ENCODE measurements around the gene CASTOR1.

CASTOR1 gene

DNA sequence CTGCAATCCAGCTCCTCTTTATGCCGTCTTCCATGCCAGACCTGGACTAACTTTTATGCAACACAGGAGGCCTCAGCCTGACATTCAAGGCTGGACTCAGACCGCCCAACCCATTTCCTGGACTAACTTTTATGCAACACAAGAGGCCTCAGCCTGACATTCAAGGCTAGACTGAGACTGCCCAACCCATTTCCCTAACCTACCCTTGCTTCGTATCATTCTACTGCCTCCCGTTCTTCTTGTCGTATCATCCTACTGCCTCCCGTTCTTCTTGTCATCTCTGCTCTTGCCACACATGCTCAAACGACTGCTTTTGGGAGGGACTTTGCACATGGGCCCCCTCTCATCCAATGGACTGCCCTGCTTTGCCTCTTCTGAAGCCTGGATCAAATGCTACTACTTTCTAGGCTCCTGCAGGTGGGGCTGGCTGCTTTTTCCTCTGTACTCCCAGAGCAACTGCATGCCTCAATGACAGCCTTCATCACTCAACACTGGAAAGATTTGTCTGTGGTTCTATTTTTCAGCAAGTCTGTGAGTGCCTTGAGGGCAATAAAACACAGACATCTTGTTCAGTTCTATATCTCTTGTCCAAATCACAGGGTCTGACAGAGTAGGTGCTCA is 29.6 kb upstream of the CASTOR1 start:
- H3K9me3 ChIP-seq (ENCODE audit: control insufficient read depth, insufficient read depth, low read length), result no peaks in the 10 kb centered on the region
- no peak overlapping the region for H3K4me3 ChIP-seq (ENCODE audit: low read depth, low read length)
- H3K27ac ChIP-seq (ENCODE audit: low read depth, low read length), result no peak overlapping the region
- H3K27me3 ChIP-seq (ENCODE audit: control insufficient read depth, insufficient read depth, low read length), result no peaks in the 10 kb centered on the region
- no peaks in the 10 kb centered on the region for H3K36me3 ChIP-seq (ENCODE audit: control insufficient read depth, insufficient read depth, low read length)
- 0 out of 2 replicates have a peak, but pooled peaks cover 4% of the 10 kb centered on the region for H3K4me1 ChIP-seq (ENCODE audit: control insufficient read depth, insufficient read depth, low read length)
- no peak overlapping the region for H3K9ac ChIP-seq (ENCODE audit: low read depth, low read length)

- Histone ChIP-seq H3K4me3 (ENCODE audit: low read depth, low read length) (no peak overlapping the region), H3K27ac (ENCODE audit: low read depth, low read length) (no peak overlapping the region), H3K9ac (ENCODE audit: low read depth, low read length) (no peak overlapping the region), H3K27me3 (ENCODE audit: control insufficient read depth, insufficient read depth, low read length) (no peaks in the 10 kb centered on the region), H3K36me3 (ENCODE audit: control insufficient read depth, insufficient read depth, low read length) (no peaks in the 10 kb centered on the region), H3K4me1 (ENCODE audit: control insufficient read depth, insufficient read depth, low read length) (0 out of 2 replicates have a peak, but pooled peaks cover 4% of the 10 kb centered on the region), H3K9me3 (ENCODE audit: control insufficient read depth, insufficient read depth, low read length) (no peaks in the 10 kb centered on the region)
Observed at GRCh38 chr22:30317778-30318177, 28.5 kb upstream of the CASTOR1 start.

- Histone ChIP-seq H3K27me3 (ENCODE audit: control insufficient read depth, insufficient read depth, low read length) (no peaks in the 10 kb centered on the region), H3K9me3 (ENCODE audit: control insufficient read depth, insufficient read depth, low read length) (no peaks in the 10 kb centered on the region), H3K36me3 (ENCODE audit: control insufficient read depth, insufficient read depth, low read length) (no peaks in the 10 kb centered on the region), H3K27ac (ENCODE audit: low read depth, low read length) (no peak overlapping the region), H3K4me3 (ENCODE audit: low read depth, low read length) (no peak overlapping the region), H3K9ac (ENCODE audit: low read depth, low read length) (no peak overlapping the region), H3K4me1 (ENCODE audit: control insufficient read depth, insufficient read depth, low read length) (peaks cover 6% of the 10 kb centered on the region)
Observed at GRCh38 chr22:30315962-30316576, 26.8 kb upstream of the CASTOR1 start.

- Histone ChIP-seq H3K27me3 (ENCODE audit: control insufficient read depth, insufficient read depth, low read length) (no peaks in the 10 kb centered on the region), H3K36me3 (ENCODE audit: control insufficient read depth, insufficient read depth, low read length) (no peaks in the 10 kb centered on the region), H3K4me1 (ENCODE audit: control insufficient read depth, insufficient read depth, low read length) (peaks cover 12% of the 10 kb centered on the region), H3K9ac (ENCODE audit: low read depth, low read length) (no peak overlapping the region), H3K9me3 (ENCODE audit: control insufficient read depth, insufficient read depth, low read length) (no peaks in the 10 kb centered on the region), H3K4me3 (ENCODE audit: low read depth, low read length) (no peak overlapping the region), H3K27ac (ENCODE audit: low read depth, low read length) (no peak overlapping the region)
Observed at GRCh38 chr22:30314915-30315314, 25.6 kb upstream of the CASTOR1 start.

DNA sequence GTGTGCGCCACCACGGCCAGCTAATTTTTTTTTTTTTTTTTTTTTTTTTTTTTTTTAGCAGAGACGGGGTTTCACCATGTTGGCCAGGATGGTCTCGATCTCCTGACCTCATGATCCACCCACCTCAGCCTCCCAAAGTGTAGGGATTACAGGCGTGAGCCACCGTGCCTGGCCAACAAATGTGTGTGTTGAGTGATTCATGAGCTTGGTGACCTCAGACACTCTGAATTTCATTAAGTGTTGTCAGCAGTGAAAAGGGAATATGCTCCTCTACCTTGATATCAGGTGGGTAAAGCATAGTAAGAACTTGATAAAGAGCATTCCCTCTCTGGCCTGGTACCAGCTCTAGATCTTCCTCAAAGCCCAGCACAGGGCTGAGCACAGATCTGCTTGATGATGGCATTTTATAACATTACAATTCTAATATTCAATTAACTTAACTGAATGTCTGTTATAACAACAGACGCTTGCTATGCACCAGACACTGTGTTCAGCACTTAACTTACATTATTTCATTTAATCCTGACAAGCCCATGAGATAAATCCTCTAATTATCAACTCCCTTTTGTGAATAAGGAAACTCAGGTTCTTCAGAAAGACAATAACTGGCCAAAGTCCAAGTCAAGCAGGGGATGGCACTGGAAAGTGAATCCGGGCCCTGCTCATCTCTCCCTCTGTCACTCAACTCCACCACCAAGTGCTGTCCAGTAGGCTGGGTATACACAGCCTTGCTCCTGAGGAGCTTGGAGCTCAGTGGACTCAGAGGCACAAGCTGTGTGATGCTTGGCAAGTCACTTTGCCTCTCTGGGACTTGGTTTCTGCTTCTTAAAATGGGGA is 24.4 kb upstream of the CASTOR1 start:
- Histone ChIP-seq H3K9me3 (ENCODE audit: control insufficient read depth, insufficient read depth, low read length) (no peaks in the 10 kb centered on the region), H3K27ac (ENCODE audit: low read depth, low read length) (no peak overlapping the region), H3K4me1 (ENCODE audit: control insufficient read depth, insufficient read depth, low read length) (peaks cover 12% of the 10 kb centered on the region), H3K27me3 (ENCODE audit: control insufficient read depth, insufficient read depth, low read length) (no peaks in the 10 kb centered on the region), H3K4me3 (ENCODE audit: low read depth, low read length) (no peak overlapping the region), H3K9ac (ENCODE audit: low read depth, low read length) (no peak overlapping the region), H3K36me3 (ENCODE audit: control insufficient read depth, insufficient read depth, low read length) (no peaks in the 10 kb centered on the region)

GRCh38 chr22:30312053-30312452 is 22.7 kb upstream of the CASTOR1 start:
- Histone ChIP-seq H3K9ac (ENCODE audit: low read depth, low read length) (no peak overlapping the region), H3K27me3 (ENCODE audit: control insufficient read depth, insufficient read depth, low read length) (no peaks in the 10 kb centered on the region), H3K9me3 (ENCODE audit: control insufficient read depth, insufficient read depth, low read length) (no peaks in the 10 kb centered on the region), H3K27ac (ENCODE audit: low read depth, low read length) (no peak overlapping the region), H3K36me3 (ENCODE audit: control insufficient read depth, insufficient read depth, low read length) (no peaks in the 10 kb centered on the region), H3K4me1 (ENCODE audit: control insufficient read depth, insufficient read depth, low read length) (peaks cover 12% of the 10 kb centered on the region), H3K4me3 (ENCODE audit: low read depth, low read length) (no peak overlapping the region)

- H3K4me1 ChIP-seq (ENCODE audit: control insufficient read depth, insufficient read depth, low read length), result peaks cover 12% of the 10 kb centered on the region
- H3K4me3 ChIP-seq (ENCODE audit: low read depth, low read length), result no peak overlapping the region
- no peaks in the 10 kb centered on the region for H3K27me3 ChIP-seq (ENCODE audit: control insufficient read depth, insufficient read depth, low read length)
- H3K9me3 ChIP-seq (ENCODE audit: control insufficient read depth, insufficient read depth, low read length), result no peaks in the 10 kb centered on the region
- H3K9ac ChIP-seq (ENCODE audit: low read depth, low read length), result no peak overlapping the region
- H3K36me3 ChIP-seq (ENCODE audit: control insufficient read depth, insufficient read depth, low read length), result no peaks in the 10 kb centered on the region
- H3K27ac ChIP-seq (ENCODE audit: low read depth, low read length), result no peak overlapping the region
Observed at GRCh38 chr22:30310881-30311771, 21.8 kb upstream of the CASTOR1 start.

DNA sequence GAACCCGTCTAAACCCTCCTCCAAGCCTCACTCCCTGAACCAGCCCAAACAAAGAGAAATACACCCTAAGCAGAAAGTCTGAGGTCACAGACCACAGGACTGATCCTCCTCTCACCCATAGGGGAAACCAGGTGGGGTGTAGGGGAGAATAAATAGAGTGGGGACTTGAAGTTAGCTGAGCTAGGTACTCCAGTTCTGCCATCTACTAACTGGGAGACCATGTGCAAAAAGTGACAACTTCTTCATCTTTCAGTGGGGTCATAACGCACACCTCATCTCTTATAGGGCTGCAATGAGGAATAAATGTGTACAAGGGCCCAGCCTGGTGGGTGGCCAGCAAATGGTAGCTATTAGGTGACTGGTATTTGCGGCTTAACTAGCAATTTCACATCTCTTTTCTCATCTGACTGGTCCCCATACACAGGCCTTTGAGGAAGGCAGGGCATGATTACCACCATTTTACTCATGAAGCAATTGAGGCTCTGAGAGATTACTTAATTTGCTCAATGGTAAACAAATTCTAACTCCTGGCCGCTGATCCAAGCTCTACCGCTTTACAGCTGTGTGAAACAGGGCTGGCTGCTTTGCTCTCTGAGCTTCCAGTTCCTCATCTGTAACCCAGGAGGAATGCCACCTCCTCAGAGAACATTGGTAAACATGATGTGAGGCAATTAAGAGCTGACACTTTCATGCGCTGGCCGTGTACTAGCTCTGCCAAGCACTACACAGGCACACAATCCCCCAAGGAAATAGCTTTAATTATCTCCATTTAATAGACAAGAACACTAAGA is 20.8 kb upstream of the CASTOR1 start:
- Histone ChIP-seq H3K9me3 (ENCODE audit: control insufficient read depth, insufficient read depth, low read length) (no peaks in the 10 kb centered on the region), H3K27me3 (ENCODE audit: control insufficient read depth, insufficient read depth, low read length) (no peaks in the 10 kb centered on the region), H3K4me1 (ENCODE audit: control insufficient read depth, insufficient read depth, low read length) (peaks cover 16% of the 10 kb centered on the region), H3K4me3 (ENCODE audit: low read depth, low read length) (no peak overlapping the region), H3K27ac (ENCODE audit: low read depth, low read length) (no peak overlapping the region), H3K9ac (ENCODE audit: low read depth, low read length) (no peak overlapping the region), H3K36me3 (ENCODE audit: control insufficient read depth, insufficient read depth, low read length) (no peaks in the 10 kb centered on the region)

- no peaks in the 10 kb centered on the region for H3K36me3 ChIP-seq (ENCODE audit: control insufficient read depth, insufficient read depth, low read length)
- peaks cover 12% of the 10 kb centered on the region for H3K4me1 ChIP-seq (ENCODE audit: control insufficient read depth, insufficient read depth, low read length)
- no peak overlapping the region for H3K27ac ChIP-seq (ENCODE audit: low read depth, low read length)
Observed at GRCh38 chr22:30308518-30309230, 19.4 kb upstream of the CASTOR1 start.

More at GRCh38 chr22:30308518-30309230, 19.4 kb upstream of the CASTOR1 start:
- no peak overlapping the region for H3K9ac ChIP-seq (ENCODE audit: low read depth, low read length)
- no peak overlapping the region for H3K4me3 ChIP-seq (ENCODE audit: low read depth, low read length)
- H3K27me3 ChIP-seq (ENCODE audit: control insufficient read depth, insufficient read depth, low read length), result no peaks in the 10 kb centered on the region
- H3K9me3 ChIP-seq (ENCODE audit: control insufficient read depth, insufficient read depth, low read length), result no peaks in the 10 kb centered on the region

All from HUES48 (cell line).